Measurements from ENCODE around the gene COMMD2.

GRCh38 chr3:149792452-149793270, 40.4 kb upstream of the COMMD2 start, which contains the start of gene ANKUB1:
- TF ChIP-seq CTCF (IDR thresholded peaks at IDR 0.05) (no peak), POLR2A (IDR thresholded peaks at IDR 0.05) (no peak)
